ENCODE data around the gene NTNG1. TPM values are rescaled to one million over a fixed set of nuclear protein-coding genes. Genes with fewer than 3 reads are reported as not detected.

The NTNG1 gene
- total and polyA plus RNA-seq, 2 of the 8 experiments (the other 6 are each of a cell fraction or from before 2014, with no cell fraction given), result 1.2 to 4.1 TPM

DNA sequence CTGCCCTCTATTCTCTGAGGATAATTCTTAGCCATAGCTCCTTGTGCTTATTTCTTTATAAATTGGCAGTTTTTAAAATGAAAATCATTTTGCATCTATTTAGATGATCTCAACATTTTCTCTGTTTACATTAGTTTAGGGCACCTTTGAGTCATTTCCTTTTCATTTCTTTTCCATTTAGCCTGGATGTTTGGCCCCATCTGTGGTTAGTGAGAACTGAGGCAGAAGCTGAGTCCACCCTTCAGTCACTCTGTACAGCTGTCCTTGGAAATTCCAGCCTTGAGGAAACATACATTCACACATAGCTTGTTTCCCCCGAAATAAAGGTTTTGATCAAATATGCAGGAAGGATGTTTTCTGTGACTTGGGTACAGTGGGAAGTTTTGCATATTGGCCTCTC, 123.7 kb downstream of the NTNG1 start:
- Histone ChIP-seq H3K4ac (replicated peaks; ENCODE audit: insufficient read length, low read depth, low read length) (no peak overlapping the region), H2AFZ (ENCODE audit: low read length) (no peak overlapping the region; the same call in 1 of the 2 replicates), H2BK20ac (ENCODE audit: low read length) (no peak overlapping the region), H3K79me2 (ENCODE audit: control insufficient read depth in 1 of 2, insufficient read depth in 2 of 2, low read length in 2 of 2) (no peaks in the 10 kb centered on the region), H2BK5ac (ENCODE audit: low read depth, low read length) (no peak overlapping the region), H3K4me1 (replicated peaks in 1 of 4; ENCODE audit: control insufficient read depth in 3 of 4, insufficient read depth in 4 of 4, low read length in 3 of 4) (no peaks in the 10 kb centered on the region), H4K91ac (replicated peaks; ENCODE audit: insufficient read length, low read length) (no peak overlapping the region), H3K23me2 (ENCODE audit: low read depth, low read length) (no peaks in the 10 kb centered on the region; the same call in 1 of the 2 replicates), H3K18ac (ENCODE audit: extremely low read depth, low read length) (no peak overlapping the region), H2BK120ac (replicated peaks; ENCODE audit: low read depth, low read length) (no peak overlapping the region), H3K9me3 (ENCODE audit: insufficient read depth in 2 of 2, low read depth in 1 of 2, low read length in 1 of 2) (no peaks in the 10 kb centered on the region), H3K9ac (replicated peaks in 1 of 4; ENCODE audit: extremely low read depth in 1 of 4, low read depth in 3 of 4, low read length in 3 of 4) (no peak overlapping the region), H3K4me3 (ENCODE audit: extremely low read depth in 1 of 4, insufficient read depth in 2 of 4, low read depth in 3 of 4, low read length in 4 of 4) (no peak overlapping the region), H2AK5ac (ENCODE audit: low read depth, low read length) (no peak overlapping the region), H2BK15ac (ENCODE audit: low read length) (no peak overlapping the region), H3K79me1 (ENCODE audit: low read depth, low read length) (no peaks in the 10 kb centered on the region), H3K27ac (ENCODE audit: low read depth, low read length) (no peak overlapping the region), H3K27me3 (replicated peaks in 1 of 4; ENCODE audit: control insufficient read depth in 3 of 4, extremely low read depth in 1 of 4, insufficient read depth in 3 of 4, low read length in 3 of 4) (no peaks in the 10 kb centered on the region), H2BK12ac (ENCODE audit: low read depth, low read length) (no peak overlapping the region), H3K4me2 (ENCODE audit: insufficient read depth in 1 of 2, low read depth in 2 of 2, low read length in 2 of 2) (no peak overlapping the region), H3K23ac (ENCODE audit: insufficient read length) (no peak overlapping the region), H3K56ac (replicated peaks; ENCODE audit: insufficient read length, low read depth, low read length) (no peak overlapping the region), H4K8ac (ENCODE audit: extremely low read depth, insufficient read depth, low read length) (no peak overlapping the region), H3K14ac (ENCODE audit: insufficient read length) (no peak overlapping the region), H3K36me3 (ENCODE audit: control insufficient read depth in 2 of 4, insufficient read depth in 4 of 4, low read length in 3 of 4) (no peaks in the 10 kb centered on the region), H4K5ac (ENCODE audit: insufficient read length, low read depth, low read length) (no peak overlapping the region), H4K20me1 (replicated peaks in 1 of 2; ENCODE audit: control insufficient read depth in 1 of 2, insufficient read depth in 2 of 2, low read length in 2 of 2) (no peaks in the 10 kb centered on the region)
- ChIA-PET CTCF (ENCODE audit: partially characterized antibody) (interaction anchor here (1.0 to 1.1 kb wide), 2 partner anchors 11 to 12 kb away, joined by 3 to 7 read pairs; no protein-coding TSS in a partner anchor), POLR2A (ENCODE audit: partially characterized antibody) (no interaction called here)
- WGBS, 2 experiments (ENCODE audit: extremely low coverage in 1 of 2, insufficient coverage in 1 of 2, insufficient read length in 1 of 2, insufficient replicate concordance in 2 of 2, low coverage in 1 of 2, low lambda C conversion rate in 2 of 2, missing lambda C conversion rate in 1 of 2), result 73% methylated on average over 1 of the region's 1 CpG; no CpG with 5 or more reads in 1 of the 2 experiments
- FAIRE-seq, result no peak
- no peak for DNase-seq (ENCODE audit: low read depth in 1 of 2, low spot score in 2 of 2)
- TF ChIP-seq RFX5 (IDR thresholded peaks at IDR 0.05; ENCODE audit: borderline replicate concordance, low read depth, low read length) (no peak), GABPA (IDR thresholded peaks at IDR 0.05; ENCODE audit: borderline replicate concordance, insufficient read depth, low read length) (no peak), MAX (IDR thresholded peaks at IDR 0.05) (no peak), BACH1 (IDR thresholded peaks at IDR 0.05; ENCODE audit: low read length) (no peak), HDAC6 (IDR thresholded peaks at IDR 0.05; ENCODE audit: low read depth, low read length) (no peak), YY1 (IDR thresholded peaks at IDR 0.05; ENCODE audit: low read depth, low read length) (no peak), SIX5 (IDR thresholded peaks at IDR 0.05; ENCODE audit: low read depth, low read length) (no peak), TAF1 (IDR thresholded peaks at IDR 0.05; ENCODE audit: low read depth, low read length) (no peak), CHD2 (IDR thresholded peaks at IDR 0.05; ENCODE audit: low read length) (no peak), EP300 (IDR thresholded peaks at IDR 0.05; ENCODE audit: borderline replicate concordance in 1 of 2, low read depth in 2 of 2, low read length in 2 of 2) (no peak), ASH2L (IDR thresholded peaks at IDR 0.05; ENCODE audit: low read length) (no peak)
- TF ChIP-seq, protein P1, sequence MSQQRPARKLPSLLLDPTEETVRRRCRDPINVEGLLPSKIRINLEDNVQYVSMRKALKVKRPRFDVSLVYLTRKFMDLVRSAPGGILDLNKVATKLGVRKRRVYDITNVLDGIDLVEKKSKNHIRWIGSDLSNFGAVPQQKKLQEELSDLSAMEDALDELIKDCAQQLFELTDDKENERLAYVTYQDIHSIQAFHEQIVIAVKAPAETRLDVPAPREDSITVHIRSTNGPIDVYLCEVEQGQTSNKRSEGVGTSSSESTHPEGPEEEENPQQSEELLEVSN (IDR thresholded peaks at IDR 0.05), result no peak
- TF ChIP-seq, protein P2, sequence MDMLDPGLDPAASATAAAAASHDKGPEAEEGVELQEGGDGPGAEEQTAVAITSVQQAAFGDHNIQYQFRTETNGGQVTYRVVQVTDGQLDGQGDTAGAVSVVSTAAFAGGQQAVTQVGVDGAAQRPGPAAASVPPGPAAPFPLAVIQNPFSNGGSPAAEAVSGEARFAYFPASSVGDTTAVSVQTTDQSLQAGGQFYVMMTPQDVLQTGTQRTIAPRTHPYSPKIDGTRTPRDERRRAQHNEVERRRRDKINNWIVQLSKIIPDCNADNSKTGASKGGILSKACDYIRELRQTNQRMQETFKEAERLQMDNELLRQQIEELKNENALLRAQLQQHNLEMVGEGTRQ (IDR thresholded peaks at IDR 0.05; ENCODE audit: low read length), result no peak
